Vagina (tissue), 2 donors: ENCODE measurements around the gene HOXB1. TPM values are rescaled to one million over a fixed set of nuclear protein-coding genes. Genes with fewer than 3 reads are reported as not detected.

Experiments used
- DNase-seq, 2 donors: peaks; one replicate each; pipeline ENCODE4 v3.0.0-alpha.2; 2017; ENCODE audit errors: extremely low spot score in 2 of 2
- H3K27ac ChIP-seq: fragments of 200-600 bp; sonication (generic); one replicate; pipeline ENCODE4 v1.5.1; 2019
- H3K27me3 ChIP-seq: fragments of 200-600 bp; sonication (generic); one replicate; pipeline ENCODE4 v1.5.1; 2019
- H3K36me3 ChIP-seq, 2 donors: fragments of 200-600 bp; sonication (generic); one replicate each; pipeline ENCODE4 v1.5.1; 2017 to 2019
- H3K4me1 ChIP-seq: fragments of 200-600 bp; sonication (generic); one replicate; pipeline ENCODE4 v1.5.1; 2019
- H3K4me3 ChIP-seq, 2 donors: fragments of 200-600 bp; sonication (generic); 1 replicate in 1 of 2; 2 replicates in 1 of 2; pipeline ENCODE4 v1.5.1; 2016 to 2019
- H3K9me3 ChIP-seq: fragments of 200-600 bp; sonication (generic); one replicate; pipeline ENCODE4 v1.5.1; 2019
- POLR2A ChIP-seq, 2 donors: fragments of 450-650 bp; IDR thresholded peaks; one replicate each; pipeline ENCODE4 v1.6.1; 2017; ENCODE audit warnings: antibody characterized with exemption in 2 of 2, mild to moderate bottlenecking in 2 of 2, moderate library complexity in 2 of 2
- POLR2AphosphoS5 ChIP-seq, 2 donors: sonication (generic); formaldehyde crosslinking; IDR thresholded peaks; one replicate each; pipeline ENCODE4 v1.9.0; 2017; ENCODE audit warnings: antibody characterized with exemption in 2 of 2, mild to moderate bottlenecking in 2 of 2, low read depth in 1 of 2; ENCODE audit not compliant: insufficient read depth in 1 of 2
- intact Hi-C: fragments of 100-400 bp; cut with DNase I; formaldehyde crosslinking; loops from one replicate; pipeline ENCODE4 v1.15.1; 2023
- total RNA-seq: library from RNA; depleted of rRNA; stranded (reverse); fragments of >200 nt; gene quantifications from one replicate; pipeline ENCODE4 v1.2.3, GENCODE V29; 2016
- TF ChIP-seq, protein P1 (sequence below), 3 experiments: fragments of 450-650 bp in 2 of 3; fragments of 200-600 bp in 1 of 3; sonication (generic) in 1 of 3; IDR thresholded peaks; one replicate each; pipeline ENCODE4 v1.5.1; 2017 to 2019; ENCODE audit warnings: antibody characterized with exemption in 3 of 3, mild to moderate bottlenecking in 2 of 3, moderate library complexity in 2 of 3

The HOXB1 gene
- total RNA-seq, 1 donor from 2014 or later: not detected

DNA sequence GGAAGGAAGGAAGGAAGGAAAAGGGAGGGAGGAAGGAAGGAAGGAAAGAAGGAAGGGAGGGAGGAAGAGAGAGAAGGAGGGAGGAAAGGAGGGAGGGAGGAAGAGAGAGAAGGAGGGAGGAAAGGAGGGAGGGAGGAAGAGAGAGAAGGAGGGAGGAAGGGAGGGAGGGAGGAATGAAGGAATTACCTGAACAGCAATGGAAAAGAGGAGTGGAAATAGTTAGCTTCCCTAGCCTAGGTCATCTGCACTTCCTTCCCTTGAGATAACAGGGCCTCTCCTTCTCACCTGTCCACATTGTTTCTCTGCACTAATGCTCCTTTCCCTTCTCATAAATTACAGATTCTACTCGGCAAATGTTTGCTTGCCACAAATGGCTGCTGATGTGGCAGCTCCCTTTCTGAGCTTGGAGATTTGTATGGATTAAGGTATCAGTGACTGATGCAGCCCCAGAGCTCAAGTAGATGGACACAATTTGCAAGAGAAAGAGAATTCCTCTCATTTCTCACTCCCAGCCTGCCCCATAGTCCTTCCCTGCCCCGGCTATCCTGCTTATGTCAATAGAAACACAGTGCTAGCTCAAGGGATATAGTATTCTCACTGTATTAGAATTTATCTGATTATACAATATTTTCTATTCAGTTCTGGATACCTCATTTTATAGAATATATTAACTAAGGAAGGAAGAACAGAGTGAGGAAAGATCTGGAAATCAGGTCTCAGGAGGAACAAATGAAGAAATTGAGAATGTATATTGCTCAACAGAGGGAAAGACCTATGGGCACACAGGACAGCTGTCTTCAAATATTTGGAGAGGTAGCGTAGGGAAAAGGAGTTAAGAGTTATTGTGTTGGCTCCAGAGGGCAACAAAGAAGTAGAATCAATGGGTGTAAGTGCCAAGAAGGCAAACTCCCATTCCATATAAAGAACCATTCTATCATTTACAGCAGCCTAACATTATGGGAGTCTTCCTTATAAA lies 14.6 kb downstream of the HOXB1 start:
- no peaks in the 10 kb centered on the region for H3K4me1 ChIP-seq
- no peaks in the 10 kb centered on the region for H3K27me3 ChIP-seq
- no peaks in the 10 kb centered on the region for H3K36me3 ChIP-seq
- no peak overlapping the region for H3K27ac ChIP-seq
- TF ChIP-seq POLR2A (IDR thresholded peaks at IDR 0.05) (no peak), POLR2AphosphoS5 (IDR thresholded peaks at IDR 0.05; ENCODE audit: insufficient read depth in 1 of 2, low read depth in 1 of 2) (no peak)
- TF ChIP-seq, protein P1, sequence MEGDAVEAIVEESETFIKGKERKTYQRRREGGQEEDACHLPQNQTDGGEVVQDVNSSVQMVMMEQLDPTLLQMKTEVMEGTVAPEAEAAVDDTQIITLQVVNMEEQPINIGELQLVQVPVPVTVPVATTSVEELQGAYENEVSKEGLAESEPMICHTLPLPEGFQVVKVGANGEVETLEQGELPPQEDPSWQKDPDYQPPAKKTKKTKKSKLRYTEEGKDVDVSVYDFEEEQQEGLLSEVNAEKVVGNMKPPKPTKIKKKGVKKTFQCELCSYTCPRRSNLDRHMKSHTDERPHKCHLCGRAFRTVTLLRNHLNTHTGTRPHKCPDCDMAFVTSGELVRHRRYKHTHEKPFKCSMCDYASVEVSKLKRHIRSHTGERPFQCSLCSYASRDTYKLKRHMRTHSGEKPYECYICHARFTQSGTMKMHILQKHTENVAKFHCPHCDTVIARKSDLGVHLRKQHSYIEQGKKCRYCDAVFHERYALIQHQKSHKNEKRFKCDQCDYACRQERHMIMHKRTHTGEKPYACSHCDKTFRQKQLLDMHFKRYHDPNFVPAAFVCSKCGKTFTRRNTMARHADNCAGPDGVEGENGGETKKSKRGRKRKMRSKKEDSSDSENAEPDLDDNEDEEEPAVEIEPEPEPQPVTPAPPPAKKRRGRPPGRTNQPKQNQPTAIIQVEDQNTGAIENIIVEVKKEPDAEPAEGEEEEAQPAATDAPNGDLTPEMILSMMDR (IDR thresholded peaks at IDR 0.05): no peak
- no peak for DNase-seq
- intact Hi-C loops: no loop called here
- H3K4me3 ChIP-seq: no peak overlapping the region
- H3K9me3 ChIP-seq: no peaks in the 10 kb centered on the region

DNA sequence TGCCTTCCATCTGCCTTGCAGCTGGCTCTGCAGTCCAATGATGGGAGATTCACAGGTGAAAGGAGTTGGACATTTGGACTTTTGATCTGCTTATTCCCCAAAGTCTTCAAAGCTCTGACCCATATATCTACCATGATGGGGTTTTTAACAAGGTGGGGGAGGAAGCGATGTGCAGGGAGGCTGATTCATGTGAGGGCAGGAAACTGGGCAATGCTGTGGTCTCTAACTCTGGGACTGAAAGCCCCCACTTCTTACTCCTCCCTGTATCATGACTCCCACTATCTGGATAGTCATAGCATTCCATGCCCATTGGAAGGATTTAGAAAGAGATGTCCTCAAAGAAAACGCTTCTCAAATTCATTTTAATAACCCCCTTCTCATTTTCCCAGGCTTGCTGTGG lies 16.3 kb downstream of the HOXB1 start:
- Histone ChIP-seq H3K27ac (no peak overlapping the region), H3K36me3 (no peaks in the 10 kb centered on the region), H3K4me3 (no peak overlapping the region), H3K27me3 (no peaks in the 10 kb centered on the region), H3K4me1 (no peaks in the 10 kb centered on the region), H3K9me3 (no peaks in the 10 kb centered on the region)
- DNase-seq: no peak
- intact Hi-C loops: no loop called here
- TF ChIP-seq POLR2A (IDR thresholded peaks at IDR 0.05) (no peak), POLR2AphosphoS5 (IDR thresholded peaks at IDR 0.05; ENCODE audit: insufficient read depth in 1 of 2, low read depth in 1 of 2) (no peak)
- TF ChIP-seq, protein P1 (IDR thresholded peaks at IDR 0.05): no peak

DNA sequence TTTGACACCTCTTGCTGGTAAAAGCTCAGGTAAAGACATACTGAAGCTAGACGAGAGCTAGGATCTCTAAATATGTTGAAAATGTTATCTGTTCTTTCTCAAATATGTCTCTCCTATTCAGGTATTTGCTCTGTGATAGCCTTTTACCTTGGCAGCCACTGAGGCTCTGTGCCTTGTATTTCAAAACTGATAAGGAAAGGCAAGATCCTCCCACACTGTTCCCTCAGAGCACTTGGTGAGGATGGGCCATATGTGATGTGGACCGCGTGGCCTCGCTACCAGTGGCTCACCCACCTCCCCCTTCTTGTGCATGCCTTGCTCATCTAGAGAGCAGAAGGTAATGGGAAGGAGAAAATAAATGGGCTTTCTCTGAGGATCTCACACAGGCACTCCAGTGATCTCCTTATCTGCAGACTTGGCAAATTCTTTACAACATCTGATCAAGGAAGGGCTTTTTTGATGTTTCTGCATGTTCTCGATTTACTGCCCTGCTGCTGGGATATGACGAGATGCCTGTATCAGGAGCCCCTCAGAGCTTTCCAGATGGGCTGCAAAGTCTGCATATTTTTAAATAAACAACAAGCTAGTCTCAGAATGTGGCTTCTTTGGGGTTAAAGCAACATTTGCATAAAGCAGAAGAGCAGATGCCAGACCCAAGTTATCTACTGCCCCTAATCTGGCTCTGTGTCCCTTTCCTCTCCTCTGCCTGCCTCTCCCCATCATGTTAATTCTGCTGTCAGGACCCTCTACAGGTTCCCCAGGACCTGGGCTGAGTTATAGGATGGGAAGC lies 16.9 kb downstream of the HOXB1 start:
- Histone ChIP-seq H3K27me3 (no peaks in the 10 kb centered on the region), H3K9me3 (no peaks in the 10 kb centered on the region), H3K4me3 (no peak overlapping the region), H3K4me1 (no peaks in the 10 kb centered on the region), H3K27ac (no peak overlapping the region), H3K36me3 (no peaks in the 10 kb centered on the region)
- no peak for DNase-seq
- intact Hi-C loops: no loop called here
- TF ChIP-seq, protein P1 (IDR thresholded peaks at IDR 0.05): no peak
- TF ChIP-seq POLR2AphosphoS5 (IDR thresholded peaks at IDR 0.05; ENCODE audit: insufficient read depth in 1 of 2, low read depth in 1 of 2): no peak
- no peak for TF ChIP-seq POLR2A (IDR thresholded peaks at IDR 0.05)

DNA sequence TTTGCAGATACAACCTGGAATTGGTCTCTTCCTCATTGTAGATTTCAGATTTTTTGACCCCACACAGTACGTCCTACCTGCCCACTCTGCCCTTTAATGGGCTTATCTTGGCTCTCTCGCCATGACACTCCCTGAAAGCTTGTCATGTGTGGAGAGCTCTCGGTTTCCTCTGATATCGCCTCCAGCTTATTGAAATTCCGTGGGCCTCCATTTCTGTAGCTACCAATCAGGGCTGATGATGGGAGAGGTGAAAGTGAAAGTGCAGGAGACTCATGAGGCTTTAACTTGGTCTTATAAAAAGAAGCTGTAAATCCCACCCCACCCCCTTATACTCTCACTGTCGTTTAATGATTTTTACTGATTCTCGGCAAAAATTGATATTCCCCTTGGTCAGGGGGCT lies 17.7 kb downstream of the HOXB1 start:
- Histone ChIP-seq H3K4me3 (no peak overlapping the region), H3K4me1 (no peaks in the 10 kb centered on the region), H3K27me3 (no peaks in the 10 kb centered on the region), H3K9me3 (no peaks in the 10 kb centered on the region), H3K27ac (no peak overlapping the region), H3K36me3 (no peaks in the 10 kb centered on the region)
- no peak for DNase-seq
- intact Hi-C loops: no loop called here
- TF ChIP-seq, protein P1 (IDR thresholded peaks at IDR 0.05): no peak
- TF ChIP-seq POLR2A (IDR thresholded peaks at IDR 0.05) (no peak), POLR2AphosphoS5 (IDR thresholded peaks at IDR 0.05; ENCODE audit: insufficient read depth in 1 of 2, low read depth in 1 of 2) (no peak)
